HepG2 (cell line): ENCODE measurements around the gene RBM23. TPM values are rescaled to one million over a fixed set of nuclear protein-coding genes. Genes with fewer than 3 reads are reported as not detected.

Experiments
- CEBPZ ChIP-seq: IDR thresholded peaks from 2 replicates; pipeline ENCODE4 v1.6.1; 2012; ENCODE audit warnings: low read length, improper control_type of control experiment
- EHMT2 ChIP-seq: fragments of 200-600 bp; sonication (generic); IDR thresholded peaks from 2 replicates; pipeline ENCODE4 v1.7.0; 2017; ENCODE audit warnings: antibody characterized with exemption, low read depth, low read length, borderline replicate concordance
- GATAD2A ChIP-seq: IDR thresholded peaks from 2 replicates; pipeline ENCODE4 v1.6.1; 2016
- KDM2A ChIP-seq: sonication (generic); formaldehyde crosslinking; IDR thresholded peaks from 2 replicates; pipeline ENCODE4 v1.4.0; 2020; ENCODE audit warnings: low read depth, missing genetic modification reagents, borderline replicate concordance
- MTF1 ChIP-seq: sonication (generic); formaldehyde crosslinking; IDR thresholded peaks from 2 replicates; pipeline ENCODE4 v1.5.0; 2020; ENCODE audit warnings: missing genetic modification reagents
- NR1H2 ChIP-seq: sonication (generic); formaldehyde crosslinking; IDR thresholded peaks from 2 replicates; pipeline ENCODE4 v1.8.1; 2022; ENCODE audit warnings: low read depth, missing genetic modification reagents, borderline replicate concordance
- PTBP1 ChIP-seq: fragments of 200-400 bp; formaldehyde crosslinking; IDR thresholded peaks from 2 replicates; pipeline ENCODE4 v1.6.1; 2018; ENCODE audit warnings: low read length, low read depth; ENCODE audit not compliant: poor library complexity, severe bottlenecking
- REPIN1 ChIP-seq: sonication (generic); formaldehyde crosslinking; IDR thresholded peaks from 2 replicates; pipeline ENCODE4 v1.8.0; 2022; ENCODE audit warnings: missing genetic modification reagents, low read depth, mild to moderate bottlenecking, borderline replicate concordance
- SALL1 ChIP-seq: sonication (generic); formaldehyde crosslinking; IDR thresholded peaks from 2 replicates; pipeline ENCODE4 v1.8.0; 2022; ENCODE audit warnings: mild to moderate bottlenecking, missing genetic modification reagents
- XBP1 ChIP-seq: sonication (generic); formaldehyde crosslinking; IDR thresholded peaks from 2 replicates; pipeline ENCODE4 v1.5.0; 2020; ENCODE audit warnings: missing genetic modification reagents
- ZFP36L1 ChIP-seq: sonication (generic); formaldehyde crosslinking; IDR thresholded peaks from 2 replicates; pipeline ENCODE4 v1.8.0; 2022; ENCODE audit warnings: mild to moderate bottlenecking, missing genetic modification reagents, moderate library complexity
- ZNF20 ChIP-seq: sonication (generic); formaldehyde crosslinking; IDR thresholded peaks from 2 replicates; pipeline ENCODE4 v1.4.0; 2020; ENCODE audit warnings: mild to moderate bottlenecking, moderate library complexity, missing genetic modification reagents
- ZNF30 ChIP-seq: sonication (generic); formaldehyde crosslinking; IDR thresholded peaks from 2 replicates; pipeline ENCODE4 v1.5.0; 2020; ENCODE audit warnings: mild to moderate bottlenecking, missing genetic modification reagents
- ZNF318 ChIP-seq: sonication (generic); formaldehyde crosslinking; IDR thresholded peaks from 2 replicates; pipeline ENCODE4 v1.4.0; 2020; ENCODE audit warnings: mild to moderate bottlenecking, missing genetic modification reagents
- ZNF383 ChIP-seq: sonication (generic); formaldehyde crosslinking; IDR thresholded peaks from 2 replicates; pipeline ENCODE4 v1.4.0; 2020; ENCODE audit warnings: missing genetic modification reagents, mild to moderate bottlenecking, borderline replicate concordance
- ZNF543 ChIP-seq: sonication (generic); formaldehyde crosslinking; IDR thresholded peaks from 2 replicates; pipeline ENCODE4 v1.4.0; 2020; ENCODE audit warnings: mild to moderate bottlenecking, missing genetic modification reagents
- ZNF570 ChIP-seq: sonication (generic); formaldehyde crosslinking; IDR thresholded peaks from 2 replicates; pipeline ENCODE4 v1.4.0; 2020; ENCODE audit warnings: mild to moderate bottlenecking, missing genetic modification reagents, borderline replicate concordance
- ZSCAN30 ChIP-seq: sonication (generic); formaldehyde crosslinking; IDR thresholded peaks from 2 replicates; pipeline ENCODE4 v1.5.0; 2020; ENCODE audit warnings: mild to moderate bottlenecking, missing genetic modification reagents
- polyA plus RNA-seq, 8 experiments: library from polyadenylated mRNA; depleted of rRNA in 3 of 8; stranded (reverse) in 7 of 8; unstranded in 1 of 8; fragments of >200 nt; fragmentation: Illumina TruSeq in 4 of 8; extraction: Trizol in 4 of 8; gene quantifications; 2 replicates each; pipeline versions ENCODE4 v1.2.1 to v1.2.3, GENCODE V29; 2011 to 2016; ENCODE audit warnings: low read depth in 4 of 8, missing spikeins in 1 of 8, mixed read lengths in 1 of 8; ENCODE audit not compliant: insufficient read depth in 1 of 8
- total RNA-seq, 5 experiments: library from RNA; depleted of rRNA; stranded (reverse); fragments of >200 nt; fragmentation: Illumina TruSeq; extraction: Trizol; gene quantifications; 2 replicates each; pipeline ENCODE4 v1.2.3, GENCODE V29; 2016; ENCODE audit warnings: low read depth in 1 of 5

The RBM23 gene
- total and polyA plus RNA-seq, 2 of the 13 experiments (the other 11 are each of a cell fraction or from before 2014, with no cell fraction given) = 1.5 to 2.1 TPM

GRCh38 chr14:22871224-22872032 is 47.5 kb downstream of the RBM23 start, which contains the start of gene LRP10 (continued):
- TF ChIP-seq ZNF30 (CRISPR knock-in tag) (0 out of 2 replicates have a peak, but pooled peaks have one; percentile 24), KDM2A (CRISPR knock-in tag) (peak; percentile 96), ZNF570 (CRISPR knock-in tag) (peak; percentile 91; the same call in 1 of the 2 replicates), ZNF543 (CRISPR knock-in tag) (peak; percentile 95), CEBPZ (no peak), ZSCAN30 (CRISPR knock-in tag) (peak; percentile 8; the same call in 1 of the 2 replicates), ZNF318 (CRISPR knock-in tag) (peak; percentile 81; the same call in 1 of the 2 replicates), GATAD2A (CRISPR knock-in tag) (peak; percentile 89), ZNF20 (peak; percentile 82; the same call in 1 of the 2 replicates), SALL1 (CRISPR knock-in tag) (peak; percentile 85), EHMT2 (no peak), PTBP1 (no peak), MTF1 (CRISPR knock-in tag) (peak; percentile 79; the same call in 1 of the 2 replicates), ZNF383 (CRISPR knock-in tag) (peak; percentile 71; the same call in 1 of the 2 replicates), REPIN1 (CRISPR knock-in tag) (peak; percentile 91), NR1H2 (CRISPR knock-in tag) (peak; percentile 63; the same call in 1 of the 2 replicates), XBP1 (CRISPR knock-in tag) (no peak), ZFP36L1 (peak; percentile 88)
